Epithelial cell of proximal tubule (primary cell): ENCODE measurements around the gene MICU2. TPM values are rescaled to one million over a fixed set of nuclear protein-coding genes. Genes with fewer than 3 reads are reported as not detected.

Experiments
- DNase-seq: peaks from one replicate; pipeline ENCODE4 v3.0.0-alpha.2; 2011; ENCODE audit warnings: low read depth
- H3K4me3 ChIP-seq: 2 replicates; pipeline ENCODE4 v1.5.1; 2011; ENCODE audit warnings: low read depth, mild to moderate bottlenecking, low read length
- total RNA-seq: library from RNA; depleted of rRNA; stranded (reverse); fragments of >200 nt; gene quantifications from 2 replicates; pipeline ENCODE4 v1.2.3, GENCODE V29; 2015
- TF ChIP-seq, protein P1 (sequence below): conservative IDR thresholded peaks from 2 replicates; pipeline ENCODE4 v1.5.1; 2012; ENCODE audit warnings: low read depth, mild to moderate bottlenecking, low read length

Gene MICU2
- total RNA-seq, 1 donor from 2014 or later: 141 TPM

DNA sequence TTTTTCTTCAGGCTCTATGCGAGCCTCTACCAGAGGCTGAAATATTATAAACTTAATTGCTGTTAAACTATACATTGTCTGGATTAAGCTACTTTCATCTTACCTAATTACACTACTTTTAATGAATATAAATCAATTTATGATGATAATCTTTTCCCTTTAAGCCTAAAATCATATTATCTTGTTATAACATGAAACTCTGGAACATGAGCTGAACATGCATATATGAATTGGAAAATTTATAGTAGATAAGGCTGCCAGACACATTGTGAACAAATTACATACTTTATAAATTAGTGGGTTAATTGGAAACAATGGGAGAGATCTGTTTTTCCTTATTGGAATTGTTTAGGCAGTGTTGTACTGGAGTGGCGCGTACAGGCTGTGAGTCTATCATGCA is 99.6 kb downstream of the MICU2 start:
- TF ChIP-seq, protein P1, sequence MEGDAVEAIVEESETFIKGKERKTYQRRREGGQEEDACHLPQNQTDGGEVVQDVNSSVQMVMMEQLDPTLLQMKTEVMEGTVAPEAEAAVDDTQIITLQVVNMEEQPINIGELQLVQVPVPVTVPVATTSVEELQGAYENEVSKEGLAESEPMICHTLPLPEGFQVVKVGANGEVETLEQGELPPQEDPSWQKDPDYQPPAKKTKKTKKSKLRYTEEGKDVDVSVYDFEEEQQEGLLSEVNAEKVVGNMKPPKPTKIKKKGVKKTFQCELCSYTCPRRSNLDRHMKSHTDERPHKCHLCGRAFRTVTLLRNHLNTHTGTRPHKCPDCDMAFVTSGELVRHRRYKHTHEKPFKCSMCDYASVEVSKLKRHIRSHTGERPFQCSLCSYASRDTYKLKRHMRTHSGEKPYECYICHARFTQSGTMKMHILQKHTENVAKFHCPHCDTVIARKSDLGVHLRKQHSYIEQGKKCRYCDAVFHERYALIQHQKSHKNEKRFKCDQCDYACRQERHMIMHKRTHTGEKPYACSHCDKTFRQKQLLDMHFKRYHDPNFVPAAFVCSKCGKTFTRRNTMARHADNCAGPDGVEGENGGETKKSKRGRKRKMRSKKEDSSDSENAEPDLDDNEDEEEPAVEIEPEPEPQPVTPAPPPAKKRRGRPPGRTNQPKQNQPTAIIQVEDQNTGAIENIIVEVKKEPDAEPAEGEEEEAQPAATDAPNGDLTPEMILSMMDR: no peak
- DNase-seq: no peak
- H3K4me3 ChIP-seq: no peak overlapping the region

DNA sequence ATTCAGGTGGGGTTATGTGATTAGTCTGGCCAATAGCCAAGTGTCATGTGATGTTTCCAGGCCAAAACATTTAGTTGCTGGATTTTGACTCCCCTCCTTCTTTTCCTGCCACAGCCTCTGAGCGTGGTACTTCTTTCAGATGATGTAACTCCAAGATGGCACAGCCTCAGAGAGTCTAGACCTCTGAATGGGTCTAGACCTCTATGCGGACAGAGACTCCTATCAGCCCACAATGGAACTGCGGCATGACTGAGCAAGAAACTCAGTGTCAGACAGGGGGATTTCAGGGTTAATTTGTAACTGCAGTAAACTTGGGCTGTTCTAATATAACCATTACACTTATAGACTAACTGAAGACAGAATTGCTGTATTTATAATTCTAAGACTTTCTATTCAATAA is 102.3 kb downstream of the MICU2 start:
- peak; percentile 19 for DNase-seq
- no peak overlapping the region for H3K4me3 ChIP-seq
- TF ChIP-seq, protein P1: peak; percentile 39

DNA sequence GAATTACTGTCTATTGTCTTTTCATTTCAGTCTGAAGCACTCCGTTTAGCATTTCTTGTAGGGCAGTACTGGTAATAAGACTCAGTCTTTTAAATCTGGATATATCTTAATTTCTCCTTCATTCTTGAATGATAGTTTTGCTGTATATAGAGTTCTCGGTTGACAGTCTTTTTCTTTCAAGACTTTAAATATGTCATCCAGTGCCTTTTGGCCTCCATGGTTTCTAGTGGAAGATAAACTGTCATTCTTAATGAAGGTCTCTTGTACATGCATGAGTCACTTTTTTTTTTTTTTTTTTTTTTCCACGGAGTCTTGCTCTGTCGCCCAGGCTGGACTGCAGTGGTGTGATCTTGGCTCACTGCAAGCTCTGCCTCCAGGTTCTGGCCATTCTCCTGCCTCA is 117.6 kb downstream of the MICU2 start:
- no peak overlapping the region for H3K4me3 ChIP-seq
- TF ChIP-seq, protein P1: no peak
- no peak for DNase-seq

DNA sequence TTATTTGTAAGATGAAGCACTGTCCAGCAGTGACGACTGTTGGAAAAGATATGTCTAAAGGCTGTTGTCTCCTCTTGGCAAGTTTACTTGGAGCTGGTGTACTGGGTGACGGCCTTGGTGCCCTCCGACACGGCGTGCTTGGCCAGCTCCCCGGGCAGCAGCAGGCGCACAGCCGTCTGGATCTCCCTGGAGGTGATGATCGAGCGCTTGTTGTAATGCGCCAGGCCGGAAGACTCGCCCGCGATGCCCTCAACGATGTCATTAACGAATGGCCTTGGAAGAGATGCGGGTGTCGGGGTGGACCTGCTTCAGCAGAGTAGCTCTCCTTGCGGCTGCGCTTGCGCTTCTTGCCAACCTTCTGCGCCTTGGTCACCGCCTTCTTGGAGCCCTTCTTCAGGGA is 120.2 kb downstream of the MICU2 start:
- TF ChIP-seq, protein P1: no peak
- DNase-seq: no peak
- no peak overlapping the region for H3K4me3 ChIP-seq

DNA sequence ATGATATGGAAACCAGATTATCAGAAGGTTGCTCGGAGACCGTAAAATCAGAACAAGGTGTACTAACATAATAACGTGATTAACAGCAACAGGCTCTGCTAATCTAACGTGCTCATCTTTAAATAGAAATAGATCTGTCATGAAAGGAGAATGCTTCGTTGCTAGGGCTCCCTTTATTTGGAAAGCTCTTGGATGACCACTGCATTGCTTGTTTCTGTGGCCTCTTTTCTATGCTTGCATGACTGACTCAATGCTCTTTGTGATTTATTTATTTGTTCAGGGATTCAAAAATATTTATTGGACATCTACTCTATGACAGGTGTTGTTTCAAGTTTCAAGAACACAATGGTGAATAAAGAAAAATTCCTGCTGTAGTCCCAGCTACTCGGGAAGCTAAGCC is 122.6 kb downstream of the MICU2 start:
- H3K4me3 ChIP-seq: no peak overlapping the region
- no peak for DNase-seq
- TF ChIP-seq, protein P1: no peak

DNA sequence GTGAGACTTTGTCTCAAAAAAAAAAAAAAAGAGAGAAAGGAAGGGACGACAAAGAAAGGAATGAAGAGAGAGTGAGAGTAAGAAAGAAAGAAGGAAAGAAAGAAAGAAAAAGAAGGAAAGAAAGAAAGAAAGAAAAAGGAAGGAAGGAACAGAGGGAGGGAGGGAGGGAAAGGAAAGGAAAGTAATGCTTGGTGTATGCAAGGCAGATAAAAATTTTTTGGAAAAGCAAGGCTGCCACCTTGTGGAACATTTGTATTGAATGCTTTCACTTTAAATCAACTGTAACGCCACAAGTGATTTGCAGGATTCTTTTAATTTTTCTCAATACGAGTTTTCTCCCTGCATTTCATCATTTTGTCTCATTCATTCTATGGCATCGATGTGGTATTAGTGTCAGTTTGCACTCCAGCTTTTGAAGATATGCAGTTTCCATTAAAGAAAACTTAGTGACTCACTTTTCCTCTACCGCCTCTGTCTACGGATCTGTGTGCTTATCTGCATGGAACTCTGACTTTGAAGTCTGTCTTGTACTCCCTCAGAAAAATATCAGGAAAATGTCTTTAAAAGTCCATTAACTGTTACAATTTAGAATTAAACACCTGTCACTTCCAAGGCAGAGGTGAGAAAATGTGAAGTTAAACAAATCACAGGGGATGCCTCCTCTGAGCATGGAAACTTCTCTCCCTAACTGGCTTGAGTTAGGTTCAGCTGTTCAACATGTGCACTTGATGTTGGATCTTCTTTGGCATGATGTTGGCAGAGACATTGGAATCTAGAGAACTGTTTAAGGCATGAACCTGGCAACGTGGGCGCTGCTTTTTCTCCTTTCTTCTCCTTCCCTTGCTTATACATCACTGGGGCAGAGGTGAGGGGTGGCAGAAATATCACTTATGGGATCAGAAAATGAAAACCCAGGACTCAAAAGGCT is 124.8 kb downstream of the MICU2 start:
- H3K4me3 ChIP-seq: peak overlapping the region; percentile 30
- peak; percentile 40 for DNase-seq

More for the DNA sequence above, 124.8 kb downstream of the MICU2 start:
- TF ChIP-seq, protein P1: peak; percentile 61
